GM19468 (cell line): ENCODE results near the gene EIF2B2.
"Not testable (repeated sequence)": the region's sequence is repeated elsewhere in the genome, so short reads cannot be mapped to it uniquely, and the experiment has no call there.

Source experiments
- ATAC-seq: cut with Tn5 transposase; IDR thresholded peaks from one replicate; pipeline ENCODE4 v1.9.1; 2021; ENCODE audit warnings: mild to moderate bottlenecking, moderate library complexity, moderate number of reproducible peaks; ENCODE audit not compliant: unreplicated experiment; ENCODE audit errors: extremely low read depth

The EIF2B2 gene

GRCh38 chr14:74985028-74985310 lies 17.8 kb upstream of the EIF2B2 start:
- ATAC-seq: no peak

GRCh38 chr14:74985806-74986205 lies 16.9 kb upstream of the EIF2B2 start:
- ATAC-seq: no peak

- no peak for ATAC-seq
Observed at GRCh38 chr14:74988131-74988530, 14.6 kb upstream of the EIF2B2 start.

GRCh38 chr14:74988993-74989392 lies 13.7 kb upstream of the EIF2B2 start:
- ATAC-seq: no peak

DNA sequence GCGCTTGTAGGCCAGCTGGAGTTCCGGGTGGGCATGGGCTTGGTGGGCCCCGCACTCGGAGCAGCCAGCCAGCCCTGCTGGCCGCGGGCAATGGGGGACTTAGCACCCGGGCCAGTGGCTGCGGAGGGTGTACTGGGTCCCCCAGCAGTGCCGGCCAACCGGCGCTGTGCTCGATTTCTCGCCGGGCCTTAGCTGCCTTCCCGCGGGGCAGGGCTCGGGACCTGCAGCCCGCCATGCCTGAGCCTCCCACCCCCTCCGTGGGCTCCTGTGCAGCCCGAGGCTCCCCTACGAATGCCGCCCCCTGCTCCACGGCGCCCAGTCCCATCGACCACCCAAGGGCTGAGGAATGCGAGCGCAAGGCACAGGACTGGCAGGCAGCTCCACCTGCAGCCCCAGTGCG lies 8.5 kb upstream of the EIF2B2 start:
- ATAC-seq: not testable (repeated sequence)

GRCh38 chr14:74995781-74996180 lies 6.9 kb upstream of the EIF2B2 start:
- ATAC-seq: not testable (repeated sequence)

GRCh38 chr14:75001261-75001660 lies 1.5 kb upstream of the EIF2B2 start:
- ATAC-seq: no peak

DNA sequence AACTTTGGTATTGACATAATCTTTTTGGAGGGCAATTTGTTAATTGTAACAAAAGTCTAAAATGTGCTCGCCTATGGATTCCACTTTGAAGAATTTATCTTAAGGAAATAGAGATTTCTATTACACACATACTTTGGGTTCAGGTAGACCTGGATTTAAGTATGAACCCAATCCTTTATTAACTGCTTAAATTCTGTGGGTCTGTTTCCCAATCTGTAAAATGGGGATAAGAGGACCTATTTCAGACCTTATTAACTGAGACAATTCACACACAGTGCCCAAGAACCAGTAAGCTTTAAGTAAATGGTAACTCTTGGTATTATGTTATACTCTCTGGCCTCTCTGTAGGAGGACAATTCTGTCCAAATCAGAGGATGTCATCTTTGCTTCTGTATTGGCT lies 822 bp upstream of the EIF2B2 start:
- ATAC-seq: no peak

DNA sequence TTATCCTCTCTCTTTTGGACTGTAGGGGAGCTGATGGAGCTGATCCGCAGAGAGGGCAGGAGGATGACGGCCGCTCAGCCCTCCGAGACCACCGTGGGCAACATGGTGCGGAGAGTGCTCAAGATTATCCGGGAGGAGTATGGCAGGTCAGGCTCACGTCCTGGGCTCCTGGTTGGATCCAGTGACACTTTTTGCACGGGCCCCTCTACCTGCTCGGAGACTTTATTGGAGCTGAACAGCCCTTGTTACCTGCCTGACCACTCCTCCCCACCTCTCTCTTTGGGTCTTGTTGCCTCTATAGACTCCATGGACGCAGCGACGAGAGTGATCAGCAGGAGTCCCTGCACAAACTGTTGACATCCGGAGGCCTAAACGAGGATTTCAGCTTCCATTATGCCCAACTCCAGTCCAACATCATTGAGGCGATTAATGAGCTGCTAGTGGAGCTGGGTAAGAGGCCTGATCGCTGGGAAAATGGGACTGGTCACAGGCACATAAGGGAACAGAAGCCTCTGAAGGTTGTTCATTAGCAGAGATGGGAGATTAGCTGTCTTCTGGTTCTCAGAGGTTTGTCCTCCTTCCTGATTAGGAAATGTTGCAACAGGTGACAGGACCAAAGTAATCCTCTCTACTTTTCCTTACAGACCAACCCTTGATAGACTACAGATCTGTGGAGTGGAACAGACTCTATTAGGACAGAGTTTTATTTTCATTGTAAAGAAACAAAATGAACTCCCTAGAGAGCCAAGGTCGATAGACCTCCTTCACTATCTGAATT lies 718 bp downstream of the EIF2B2 start:
- ATAC-seq: no peak

DNA sequence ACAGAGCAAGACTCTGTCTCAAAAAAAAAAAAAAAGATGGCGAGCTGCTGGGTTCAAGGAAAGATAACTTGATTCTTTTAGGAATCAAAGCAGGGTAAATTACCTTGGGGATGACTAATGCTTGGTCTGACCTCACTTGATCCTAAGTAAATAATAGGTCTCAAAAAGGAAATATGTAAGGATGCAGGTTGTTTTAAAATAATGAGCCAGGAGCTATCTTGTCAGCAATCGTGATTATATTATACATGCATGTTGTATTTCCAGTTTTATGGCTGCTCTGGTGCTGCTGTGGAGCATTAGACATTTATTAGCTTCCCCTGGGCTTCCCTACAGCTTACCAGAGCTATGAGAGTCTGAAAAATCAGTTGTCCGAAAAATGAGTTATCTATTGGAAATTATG lies 2.6 kb downstream of the EIF2B2 start:
- no peak for ATAC-seq

DNA sequence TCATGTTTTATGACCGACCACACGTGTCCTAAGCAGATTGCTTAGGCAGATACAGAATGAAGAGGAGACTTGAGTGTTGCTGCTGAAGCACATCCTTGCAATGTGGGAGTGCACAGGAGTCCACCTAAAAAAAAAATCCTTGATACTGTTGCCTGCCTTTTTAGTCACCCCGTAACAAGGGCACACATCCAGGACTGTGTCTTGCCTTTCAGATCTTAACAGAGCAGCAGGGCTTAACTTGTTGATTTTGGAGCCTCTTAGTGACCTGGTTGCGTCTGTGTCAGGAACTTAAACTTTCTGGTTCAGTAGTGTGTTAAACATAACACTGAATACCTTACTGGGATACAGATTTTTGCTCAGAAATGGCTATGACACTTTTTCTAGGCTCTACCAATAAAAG lies 6.5 kb downstream of the EIF2B2 start:
- no peak for ATAC-seq

- ATAC-seq: no peak
Observed at GRCh38 chr14:75010472-75011093, 7.9 kb downstream of the EIF2B2 start.

- ATAC-seq: no peak
Observed at GRCh38 chr14:75011356-75011994, 8.8 kb downstream of the EIF2B2 start.

GRCh38 chr14:75013290-75013689 lies 10.6 kb downstream of the EIF2B2 start:
- ATAC-seq: no peak

DNA sequence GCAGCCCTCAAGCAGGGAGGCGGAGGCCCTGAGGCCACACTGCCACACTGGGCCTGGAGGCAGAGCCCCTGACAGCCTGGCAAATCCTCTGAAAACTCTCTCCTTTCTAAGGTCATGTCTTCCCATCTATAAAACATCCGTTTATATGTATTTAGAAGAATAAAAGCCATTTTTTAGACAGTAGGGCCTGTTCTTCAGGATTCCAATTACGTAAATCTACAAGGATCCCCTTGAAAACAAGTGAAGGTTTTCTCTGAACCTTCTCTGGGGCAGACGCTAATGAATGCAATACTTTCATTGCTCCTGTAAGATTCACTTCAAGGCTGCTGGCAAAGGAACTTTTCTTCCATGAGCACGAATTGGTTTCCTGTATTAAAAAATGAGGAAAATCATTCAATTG lies 12.8 kb downstream of the EIF2B2 start:
- ATAC-seq: no peak

- ATAC-seq: no peak
Observed at GRCh38 chr14:75016815-75017214, 14.1 kb downstream of the EIF2B2 start.

GRCh38 chr14:75018694-75019093 lies 16.0 kb downstream of the EIF2B2 start:
- ATAC-seq: no peak

- ATAC-seq: no peak
Observed at GRCh38 chr14:75022655-75023054, 19.9 kb downstream of the EIF2B2 start.

GRCh38 chr14:75023108-75023507 lies 20.4 kb downstream of the EIF2B2 start:
- ATAC-seq: no peak

DNA sequence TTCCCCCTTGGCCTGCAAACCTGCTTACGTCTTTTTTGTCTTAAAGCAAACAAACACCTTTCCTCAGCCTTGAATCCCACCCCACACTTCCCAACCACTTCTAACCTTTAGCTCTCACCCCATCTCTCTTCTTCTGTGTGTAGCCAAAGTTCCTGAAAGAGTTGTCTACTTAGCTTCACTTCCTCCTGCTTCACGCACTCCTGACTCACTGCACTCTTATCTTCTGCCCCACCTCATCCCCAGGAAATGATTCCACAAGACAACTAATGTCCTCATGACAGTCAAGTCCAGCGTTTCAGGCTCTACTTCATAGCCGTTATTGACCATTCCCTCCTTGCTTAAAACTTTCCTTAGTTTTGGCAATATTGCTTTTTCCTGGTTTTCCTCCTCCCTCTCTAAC lies 22.4 kb downstream of the EIF2B2 start:
- no peak for ATAC-seq

DNA sequence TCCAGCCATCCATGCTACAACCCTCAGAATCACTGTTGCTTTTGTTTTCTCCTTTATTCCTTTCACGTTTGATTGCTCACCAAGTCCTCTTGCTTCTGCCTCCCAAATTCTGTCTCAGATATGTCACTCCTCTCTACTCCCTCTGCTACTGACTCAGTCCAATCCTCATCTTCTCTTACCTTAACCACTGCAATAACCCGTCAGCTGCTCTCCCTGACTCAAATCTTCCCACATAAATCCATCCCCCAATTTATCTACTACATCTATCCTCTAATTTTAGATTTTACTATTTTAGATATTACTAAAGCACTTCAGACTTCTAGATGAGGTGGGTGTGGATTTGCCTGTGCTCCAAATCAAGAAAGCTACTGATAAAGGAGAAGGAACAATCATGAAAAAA lies 23.2 kb downstream of the EIF2B2 start:
- ATAC-seq: no peak

- ATAC-seq: no peak
Observed at GRCh38 chr14:75030147-75030546, 27.4 kb downstream of the EIF2B2 start.
